GM19023 (cell line): Measurements from ENCODE around the gene MED27.

Experiments used
- ATAC-seq: cut with Tn5 transposase; IDR thresholded peaks from one replicate; pipeline ENCODE4 v1.9.1; 2021; ENCODE audit warnings: mild to moderate bottlenecking, moderate library complexity; ENCODE audit not compliant: unreplicated experiment

Gene MED27

GRCh38 chr9:131889437-131890251 is 190.0 kb downstream of the MED27 start:
- no peak for ATAC-seq

DNA sequence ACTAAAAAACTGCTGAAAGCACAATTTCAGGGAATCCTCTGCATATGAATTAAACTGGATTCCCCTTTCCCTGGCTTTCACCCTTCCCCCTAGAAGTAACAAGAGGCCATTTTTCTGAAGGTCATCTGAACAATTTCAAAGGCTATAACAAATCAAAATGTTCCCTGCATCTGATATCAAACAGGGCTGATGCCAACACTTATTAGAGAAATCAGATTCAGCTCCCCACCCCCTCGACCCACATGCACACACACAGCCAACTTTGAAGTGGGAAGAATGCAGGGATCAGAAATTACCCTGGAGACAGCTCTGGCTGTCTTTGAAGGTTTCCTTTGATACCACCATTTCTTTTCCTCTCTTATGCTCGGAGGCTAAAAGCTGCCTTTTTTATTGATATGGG is 190.7 kb downstream of the MED27 start:
- ATAC-seq, result no peak

GRCh38 chr9:131887680-131888079 is 192.0 kb downstream of the MED27 start:
- ATAC-seq, result no peak

DNA sequence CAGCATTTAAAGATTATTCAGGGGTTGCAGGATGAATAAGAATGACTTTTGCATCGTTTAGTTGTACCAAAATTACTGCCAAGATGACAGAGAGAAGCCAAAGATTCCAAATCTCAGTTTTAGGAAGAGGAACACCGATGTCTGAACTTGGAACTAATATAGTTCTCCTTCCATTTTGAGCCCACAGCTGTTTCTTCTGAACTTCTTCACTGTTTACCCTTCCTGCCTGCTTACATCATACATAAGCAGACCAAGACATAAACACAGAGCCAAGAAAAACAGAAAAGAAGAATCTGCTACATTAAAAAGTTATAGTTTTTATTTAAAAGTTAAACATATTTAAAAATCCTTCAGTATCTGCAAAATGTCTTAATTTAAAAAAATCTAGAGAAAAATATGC is 192.8 kb downstream of the MED27 start:
- ATAC-seq, result no peak

DNA sequence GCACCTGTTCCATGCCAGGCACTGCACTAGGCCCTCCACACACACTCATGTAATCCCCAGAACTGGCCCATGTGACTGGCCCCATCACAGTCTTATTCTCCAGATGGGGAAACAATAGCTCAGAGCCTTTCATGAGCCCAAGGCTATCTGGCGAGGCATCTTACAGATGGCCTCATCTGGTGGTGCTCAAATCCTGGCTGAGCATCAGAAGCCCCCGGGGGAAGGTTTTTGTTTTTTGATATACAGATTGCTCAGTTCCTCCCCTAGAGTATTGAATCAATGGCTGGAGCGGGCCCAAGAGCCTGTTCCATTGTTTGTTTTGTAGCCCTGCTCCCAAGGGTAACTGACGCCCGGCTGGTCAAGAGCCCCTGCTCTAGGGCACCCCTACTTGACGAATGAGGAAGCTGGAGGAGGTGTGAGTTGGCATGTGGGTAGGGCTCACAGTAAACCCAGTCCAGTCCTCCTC is 194.5 kb downstream of the MED27 start:
- ATAC-seq, result no peak

- no peak for ATAC-seq
Observed at GRCh38 chr9:131884222-131884621, 195.4 kb downstream of the MED27 start.

- no peak for ATAC-seq
Observed at GRCh38 chr9:131880833-131881583, 198.7 kb downstream of the MED27 start.

GRCh38 chr9:131879911-131880290 is 199.8 kb downstream of the MED27 start:
- ATAC-seq, result no peak

GRCh38 chr9:131879181-131879910 is 200.3 kb downstream of the MED27 start:
- no peak for ATAC-seq

- no peak for ATAC-seq
Observed at GRCh38 chr9:131876486-131876885, 203.2 kb downstream of the MED27 start.

- no peak for ATAC-seq
Observed at GRCh38 chr9:131875828-131876485, 203.7 kb downstream of the MED27 start.

- no peak for ATAC-seq
Observed at GRCh38 chr9:131874916-131875670, 204.6 kb downstream of the MED27 start.

- no peak for ATAC-seq
Observed at GRCh38 chr9:131874447-131874846, 205.2 kb downstream of the MED27 start.

DNA sequence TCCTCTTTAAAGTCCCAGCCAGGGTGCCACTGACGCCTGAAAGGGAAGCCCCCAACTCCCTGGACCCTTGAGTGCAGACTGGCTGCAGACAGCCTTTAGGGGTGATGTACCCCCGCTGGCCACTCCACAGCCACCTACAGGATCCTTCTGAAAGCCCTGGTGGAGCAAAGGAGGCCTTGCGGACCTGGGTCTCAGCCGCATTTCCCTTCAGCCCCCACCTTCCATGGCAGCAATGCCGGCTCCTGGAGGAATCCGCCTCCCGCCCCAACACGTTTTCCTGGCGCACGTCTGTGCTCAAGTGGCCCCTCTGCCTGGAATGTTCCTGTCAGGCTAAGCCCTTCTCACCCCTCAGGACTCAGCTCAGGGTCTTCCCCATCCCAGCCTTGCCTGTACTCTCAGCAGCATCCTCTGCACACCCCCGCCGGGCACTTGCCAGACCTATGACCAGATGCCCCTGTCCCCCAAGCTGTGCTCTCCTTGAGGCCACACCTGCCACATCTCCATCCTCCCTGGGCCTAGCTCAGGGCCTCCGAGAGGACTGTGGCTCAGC is 205.7 kb downstream of the MED27 start:
- ATAC-seq, result no peak

GRCh38 chr9:131873335-131873734 is 206.3 kb downstream of the MED27 start:
- no peak for ATAC-seq

DNA sequence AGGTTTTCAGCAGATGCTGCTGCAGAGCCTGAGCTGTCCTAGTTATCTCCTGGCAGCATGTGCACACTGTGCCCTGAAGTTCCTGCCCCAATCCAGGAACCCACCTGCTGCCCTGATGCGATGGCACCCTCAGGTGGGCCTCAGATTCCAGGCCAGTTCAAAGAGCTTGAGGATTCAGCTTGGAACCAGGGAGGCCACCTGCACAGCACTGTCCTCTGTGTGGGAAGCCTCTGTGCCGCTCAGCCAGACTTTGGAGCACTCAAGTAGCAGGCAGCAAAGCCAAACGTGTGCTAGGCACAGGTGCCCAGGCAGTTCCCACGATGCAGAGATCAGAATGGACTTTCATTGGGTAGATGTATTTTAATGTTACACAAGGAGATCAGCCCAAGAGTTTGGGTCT is 207.0 kb downstream of the MED27 start:
- no peak for ATAC-seq

- ATAC-seq, result no peak
Observed at GRCh38 chr9:131872006-131872405, 207.7 kb downstream of the MED27 start.

GRCh38 chr9:131870156-131870555 is 209.5 kb downstream of the MED27 start:
- ATAC-seq, result no peak

- ATAC-seq, result no peak
Observed at GRCh38 chr9:131869348-131869747, 210.3 kb downstream of the MED27 start.

DNA sequence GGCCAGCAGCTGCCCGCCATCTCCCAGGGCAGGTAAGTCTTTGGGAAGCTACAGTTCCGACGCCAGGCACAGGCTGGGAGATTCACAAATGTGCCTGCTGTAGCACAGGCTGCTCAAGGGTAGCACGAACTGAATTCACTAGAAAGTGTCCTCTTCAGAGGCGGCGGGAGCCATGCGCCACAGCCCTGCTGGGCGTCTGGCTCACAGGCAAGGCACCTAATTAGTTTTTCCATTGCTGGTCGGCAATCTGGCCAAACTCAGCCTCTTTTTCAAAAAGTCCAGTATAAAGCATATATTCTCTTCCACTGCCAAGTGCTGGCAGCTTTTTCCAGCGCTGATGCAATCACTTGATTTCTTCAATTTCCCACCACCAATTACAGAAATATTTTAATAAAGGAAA is 210.9 kb downstream of the MED27 start:
- ATAC-seq, result no peak
